Smooth muscle cell of the umbilical artery (primary cell): ENCODE data around the gene SSTR4. TPM values are rescaled to one million over a fixed set of nuclear protein-coding genes. Genes with fewer than 3 reads are reported as not detected.

Source experiments
- total RNA-seq: library from RNA; depleted of rRNA; stranded (reverse); fragments of >200 nt; gene quantifications from 2 replicates; pipeline ENCODE4 v1.2.3, GENCODE V29; 2014

Gene SSTR4
- total RNA-seq: not detected in 2 replicates

GRCh38 chr20:23034721-23035671 lies at the start of gene SSTR4:
Gene SSTR4 (plus strand): TSS chr20:23035312. CDS start chr20:23035484, 172 bp downstream.

DNA sequence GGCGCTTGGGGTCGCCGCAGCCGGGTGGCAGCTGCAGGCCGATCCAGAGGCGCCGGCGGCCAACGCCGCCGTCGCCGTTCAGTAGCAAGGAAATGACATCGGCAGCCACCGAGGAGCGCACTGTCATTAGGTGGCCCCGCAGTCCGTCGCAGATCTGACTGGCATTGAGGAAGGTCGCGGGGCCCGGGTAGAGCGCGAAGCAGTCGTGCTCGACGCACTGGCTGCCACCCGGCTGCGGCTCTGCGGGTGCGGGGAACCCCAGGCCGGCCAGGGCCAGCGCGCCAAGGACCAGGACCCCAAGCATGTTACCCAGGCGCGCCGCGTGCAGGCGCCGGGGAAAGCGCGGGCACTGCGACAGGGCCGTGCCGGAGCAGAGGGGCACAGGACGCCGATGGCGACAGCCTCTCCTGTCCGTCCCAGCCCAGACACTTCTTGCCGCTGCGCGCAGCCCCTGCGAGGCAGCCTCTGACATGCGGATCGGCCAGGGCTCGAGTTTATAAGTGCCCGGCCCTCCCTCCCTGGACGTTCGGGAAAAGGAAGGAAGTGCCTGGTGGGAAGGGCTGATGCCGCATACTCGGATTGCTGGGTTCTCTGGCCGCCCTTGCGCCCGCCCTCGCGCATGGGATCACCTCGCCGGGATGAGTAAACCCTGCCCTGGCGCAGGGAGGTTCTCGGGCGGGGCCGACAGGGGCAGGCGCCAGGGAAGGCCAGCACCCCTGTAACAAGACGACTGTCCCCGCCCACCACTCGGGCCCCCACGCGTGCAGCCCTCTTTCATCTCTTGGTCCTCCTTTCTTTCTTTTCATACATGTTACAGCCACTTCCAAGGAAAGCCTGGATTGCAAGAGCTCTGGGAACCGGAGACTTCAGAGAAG lies 14.3 kb downstream of the SSTR4 start, which contains the start of gene THBD:
TSS of gene THBD (minus strand) at position 472 of the 875 bp plus-strand sequence. CDS start at position 304, 168 bp downstream.

GRCh38 chr20:23086056-23086566 lies 51.0 kb downstream of the SSTR4 start, which contains the start of gene CD93:
Gene CD93 (minus strand): TSS chr20:23086324. CDS start chr20:23086192, 132 bp downstream.

Other genes starting within 250 kb of the SSTR4 start
- 1.2 and 7.2 TPM in 2 replicates for gene THBD, start 14.4 kb downstream of the SSTR4 start, total RNA-seq
- gene CD93, start 51.0 kb downstream of the SSTR4 start, total RNA-seq: 0.69 and 0.89 TPM in 2 replicates